Activated naive CD4-positive, alpha-beta T cell treated with anti-CD3 and anti-CD28 coated beads, Interleukin-2, amount 50 U/mL, for 24 hours (primary cell): ENCODE data around the gene RPRD1B.

Experiments
- H3K27ac Mint-ChIP-seq: one replicate; pipeline ENCODE4 v1.8.0; 2021; ENCODE audit warnings: mild to moderate bottlenecking, mixed read lengths
- H3K27me3 Mint-ChIP-seq: one replicate; pipeline ENCODE4 v1.8.0; 2021; ENCODE audit warnings: mixed read lengths
- H3K36me3 Mint-ChIP-seq: one replicate; pipeline ENCODE4 v1.8.0; 2021; ENCODE audit warnings: mixed read lengths
- H3K4me1 Mint-ChIP-seq: one replicate; pipeline ENCODE4 v1.8.0; 2021; ENCODE audit warnings: mixed read lengths
- H3K4me3 Mint-ChIP-seq: one replicate; pipeline ENCODE4 v1.8.0; 2021; ENCODE audit warnings: mild to moderate bottlenecking, mixed read lengths
- H3K9me3 Mint-ChIP-seq: one replicate; pipeline ENCODE4 v1.8.0; 2021; ENCODE audit warnings: mixed read lengths

Gene RPRD1B

DNA sequence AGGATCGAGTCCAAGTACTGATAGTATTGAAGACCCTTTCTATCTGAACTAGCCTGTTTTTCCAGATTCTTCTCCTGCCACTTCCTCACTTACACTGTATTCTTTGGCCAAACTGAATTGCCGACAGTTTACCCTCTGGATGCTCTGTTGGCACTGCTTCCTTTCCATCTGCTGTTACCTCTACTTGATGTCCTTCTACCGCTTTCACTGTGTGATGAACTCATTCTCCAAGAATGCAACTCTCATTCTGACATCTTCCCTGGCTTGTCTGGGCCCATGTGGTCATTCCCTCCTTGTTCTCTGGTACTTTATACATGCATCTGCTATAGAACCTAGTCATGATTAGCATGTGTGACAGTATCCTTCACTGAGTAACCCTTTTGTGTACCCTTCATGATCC lies 16.3 kb downstream of the RPRD1B start:
- Mint-ChIP-seq H3K27me3 (no peaks in the 10 kb centered on the region), H3K4me3 (no peak overlapping the region), H3K27ac (peak overlapping the region; percentile 90), H3K4me1 (peaks cover 63% of the 10 kb centered on the region), H3K36me3 (peaks cover 5% of the 10 kb centered on the region), H3K9me3 (no peaks in the 10 kb centered on the region)

- H3K27ac Mint-ChIP-seq, result peak overlapping the region; percentile 90
- no peaks in the 10 kb centered on the region for H3K27me3 Mint-ChIP-seq
- no peaks in the 10 kb centered on the region for H3K9me3 Mint-ChIP-seq
- peaks cover 5% of the 10 kb centered on the region for H3K36me3 Mint-ChIP-seq
- peak overlapping the region; percentile 30 for H3K4me3 Mint-ChIP-seq
- H3K4me1 Mint-ChIP-seq, result peaks cover 64% of the 10 kb centered on the region
These were observed 17.1 kb downstream of the RPRD1B start for GRCh38 chr20:38050686-38051085.

DNA sequence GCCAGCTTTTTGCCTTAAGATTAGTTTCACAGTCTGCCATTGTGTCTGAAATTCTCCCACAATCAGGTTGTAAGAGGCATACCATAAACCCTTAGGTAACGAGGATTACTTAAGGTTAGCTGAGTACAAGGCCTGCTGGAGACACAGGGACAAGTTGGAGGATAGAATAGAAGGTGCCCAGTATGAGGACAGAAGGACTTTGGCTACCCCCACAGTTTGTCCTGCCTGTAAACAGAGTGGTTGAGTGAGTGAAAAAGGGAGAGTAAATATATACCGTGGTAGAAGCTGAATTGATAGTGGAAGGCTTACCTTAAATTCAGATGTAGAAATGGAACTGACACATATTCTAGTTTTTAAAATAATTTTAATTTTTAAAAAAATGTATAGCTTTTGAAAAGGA lies 19.3 kb downstream of the RPRD1B start:
- H3K4me3 Mint-ChIP-seq, result no peak overlapping the region
- peaks cover 5% of the 10 kb centered on the region for H3K36me3 Mint-ChIP-seq
- peak overlapping the region; percentile 76 for H3K27ac Mint-ChIP-seq
- H3K9me3 Mint-ChIP-seq, result no peaks in the 10 kb centered on the region
- no peaks in the 10 kb centered on the region for H3K27me3 Mint-ChIP-seq
- peaks cover 57% of the 10 kb centered on the region for H3K4me1 Mint-ChIP-seq

DNA sequence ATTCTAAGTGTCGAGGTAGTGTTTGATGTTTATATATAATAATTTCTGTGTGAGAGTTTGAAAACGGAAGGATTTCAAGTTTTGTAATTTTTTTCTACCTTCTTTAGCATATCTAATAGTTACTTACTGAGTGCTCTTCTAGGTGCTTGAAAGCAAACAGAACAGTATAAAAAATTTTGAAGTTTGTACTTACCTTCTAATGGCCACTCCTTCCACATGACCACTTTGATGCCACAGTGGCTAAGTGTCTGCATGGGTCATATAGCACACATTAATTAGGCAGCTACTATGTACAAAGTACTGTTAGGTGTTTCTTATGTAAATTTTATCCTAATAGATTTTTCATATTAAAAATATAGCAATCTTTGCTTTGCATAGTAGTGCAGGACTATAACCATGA lies 21.1 kb downstream of the RPRD1B start:
- Mint-ChIP-seq H3K27me3 (no peaks in the 10 kb centered on the region), H3K36me3 (peaks cover 8% of the 10 kb centered on the region), H3K4me1 (peaks cover 54% of the 10 kb centered on the region), H3K4me3 (no peak overlapping the region), H3K27ac (no peak overlapping the region), H3K9me3 (no peaks in the 10 kb centered on the region)

GRCh38 chr20:38055294-38055693 lies 21.7 kb downstream of the RPRD1B start:
- peaks cover 8% of the 10 kb centered on the region for H3K36me3 Mint-ChIP-seq
- peak overlapping the region; percentile 86 for H3K27ac Mint-ChIP-seq
- H3K9me3 Mint-ChIP-seq, result no peaks in the 10 kb centered on the region
- no peaks in the 10 kb centered on the region for H3K27me3 Mint-ChIP-seq
- peaks cover 48% of the 10 kb centered on the region for H3K4me1 Mint-ChIP-seq
- H3K4me3 Mint-ChIP-seq, result no peak overlapping the region

GRCh38 chr20:38055848-38056247 lies 22.3 kb downstream of the RPRD1B start:
- Mint-ChIP-seq H3K36me3 (peaks cover 12% of the 10 kb centered on the region), H3K4me1 (peaks cover 42% of the 10 kb centered on the region), H3K9me3 (no peaks in the 10 kb centered on the region), H3K27ac (peak overlapping the region; percentile 86), H3K27me3 (no peaks in the 10 kb centered on the region), H3K4me3 (no peak overlapping the region)

DNA sequence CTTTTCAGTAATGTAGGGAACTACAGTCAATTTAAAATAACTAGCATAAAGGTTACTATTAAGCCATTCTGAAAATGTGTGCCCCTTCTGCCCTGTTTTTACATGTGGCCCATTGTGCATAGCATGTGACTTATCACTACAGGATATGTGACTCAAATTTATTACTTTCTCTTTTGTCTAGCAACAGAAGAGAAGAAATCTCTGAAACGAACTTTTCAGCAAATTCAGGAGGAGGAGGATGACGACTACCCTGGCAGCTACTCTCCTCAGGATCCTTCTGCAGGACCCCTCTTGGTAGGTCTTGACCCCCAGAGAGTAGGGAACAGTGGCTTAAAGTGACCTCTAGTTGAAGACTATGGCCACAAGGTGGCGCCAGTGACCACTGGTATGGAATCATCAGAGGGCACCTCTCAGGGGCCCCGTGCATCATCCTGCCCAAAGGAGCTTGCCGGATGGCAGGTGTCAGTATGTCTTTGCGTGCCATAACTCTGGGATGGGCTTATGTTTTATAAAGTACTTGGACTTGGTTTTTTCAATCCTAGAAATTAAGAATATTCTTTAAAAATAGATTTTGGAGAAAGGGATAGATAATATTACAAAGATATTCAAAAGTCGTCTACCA lies 23.9 kb downstream of the RPRD1B start:
- peaks cover 12% of the 10 kb centered on the region for H3K36me3 Mint-ChIP-seq
- no peak overlapping the region for H3K4me3 Mint-ChIP-seq
- peaks cover 30% of the 10 kb centered on the region for H3K4me1 Mint-ChIP-seq
- H3K27me3 Mint-ChIP-seq, result no peaks in the 10 kb centered on the region
- H3K27ac Mint-ChIP-seq, result peak overlapping the region; percentile 78
- H3K9me3 Mint-ChIP-seq, result no peaks in the 10 kb centered on the region

DNA sequence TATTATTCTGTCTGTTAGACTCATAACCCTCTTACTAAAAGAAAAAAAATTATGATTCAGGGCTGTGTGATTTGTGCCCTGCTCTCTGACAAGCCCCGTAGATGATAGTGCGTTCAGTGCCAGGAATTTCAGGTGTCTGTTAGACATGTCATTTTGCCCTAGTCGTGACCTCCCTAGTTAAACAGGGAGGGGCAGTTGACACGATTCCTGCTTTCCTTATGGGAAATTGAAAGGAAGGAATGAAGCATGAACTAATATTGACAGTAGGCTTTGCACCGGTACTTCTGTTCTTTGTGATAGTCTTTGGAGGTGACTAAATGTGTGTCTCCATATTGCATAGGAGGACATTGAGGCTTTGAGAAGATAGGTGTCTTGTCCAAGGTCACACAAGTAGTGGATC lies 26.3 kb downstream of the RPRD1B start:
- peaks cover 15% of the 10 kb centered on the region for H3K36me3 Mint-ChIP-seq
- no peaks in the 10 kb centered on the region for H3K9me3 Mint-ChIP-seq
- H3K4me3 Mint-ChIP-seq, result no peak overlapping the region
- no peak overlapping the region for H3K27ac Mint-ChIP-seq
- peaks cover 18% of the 10 kb centered on the region for H3K4me1 Mint-ChIP-seq
- H3K27me3 Mint-ChIP-seq, result no peaks in the 10 kb centered on the region

- Mint-ChIP-seq H3K27me3 (no peaks in the 10 kb centered on the region), H3K27ac (no peak overlapping the region), H3K9me3 (no peaks in the 10 kb centered on the region), H3K4me1 (peaks cover 13% of the 10 kb centered on the region), H3K4me3 (no peak overlapping the region), H3K36me3 (peaks cover 17% of the 10 kb centered on the region)
These were observed 27.0 kb downstream of the RPRD1B start for GRCh38 chr20:38060536-38060935.

DNA sequence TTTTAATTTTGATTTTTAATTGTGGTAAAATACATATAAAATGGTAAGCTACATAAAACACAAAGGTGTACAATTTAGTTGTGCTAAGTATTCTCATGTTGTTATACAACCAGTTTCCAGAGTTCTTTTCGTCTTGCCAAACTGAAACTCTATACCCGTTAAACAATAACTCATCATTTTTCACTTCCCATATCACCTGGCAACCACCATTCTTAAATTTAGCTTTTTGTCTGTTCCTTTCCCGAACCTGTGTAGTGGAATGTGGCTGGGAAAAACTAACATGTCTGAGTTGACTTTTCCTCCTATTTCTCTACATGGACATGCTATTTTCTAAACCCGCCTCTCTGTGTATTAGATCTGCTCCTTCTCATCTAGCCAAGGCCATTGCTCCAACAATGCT lies 27.6 kb downstream of the RPRD1B start:
- peaks cover 9% of the 10 kb centered on the region for H3K4me1 Mint-ChIP-seq
- H3K27me3 Mint-ChIP-seq, result no peaks in the 10 kb centered on the region
- no peak overlapping the region for H3K27ac Mint-ChIP-seq
- peaks cover 20% of the 10 kb centered on the region for H3K36me3 Mint-ChIP-seq
- H3K4me3 Mint-ChIP-seq, result no peak overlapping the region
- no peaks in the 10 kb centered on the region for H3K9me3 Mint-ChIP-seq

DNA sequence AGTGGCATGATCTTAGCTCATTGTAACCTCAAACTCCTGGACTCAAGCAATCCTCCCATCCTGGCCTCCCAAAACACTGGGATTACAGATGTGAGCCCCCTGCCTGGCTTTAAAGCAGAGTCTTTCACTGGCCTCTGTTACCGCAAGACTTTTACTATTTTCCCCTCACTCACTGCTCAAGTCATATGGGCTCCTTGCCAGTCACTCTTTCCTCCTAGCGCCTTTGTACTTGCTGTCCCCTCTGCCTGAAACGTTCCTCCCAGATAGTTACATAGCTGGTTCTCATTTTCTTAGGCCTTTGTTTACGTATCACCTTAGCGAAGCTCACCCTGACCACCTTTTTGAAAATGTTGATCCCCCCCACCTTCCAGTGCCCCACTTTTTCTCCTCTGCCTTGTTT lies 29.3 kb downstream of the RPRD1B start:
- Mint-ChIP-seq H3K4me3 (no peak overlapping the region), H3K27me3 (no peaks in the 10 kb centered on the region), H3K36me3 (peaks cover 27% of the 10 kb centered on the region), H3K9me3 (no peaks in the 10 kb centered on the region), H3K27ac (no peak overlapping the region), H3K4me1 (no peaks in the 10 kb centered on the region)

GRCh38 chr20:38063911-38064530 lies 30.5 kb downstream of the RPRD1B start:
- H3K27ac Mint-ChIP-seq, result no peak overlapping the region
- no peaks in the 10 kb centered on the region for H3K27me3 Mint-ChIP-seq
- H3K4me1 Mint-ChIP-seq, result no peaks in the 10 kb centered on the region
- H3K9me3 Mint-ChIP-seq, result no peaks in the 10 kb centered on the region
- H3K36me3 Mint-ChIP-seq, result peaks cover 31% of the 10 kb centered on the region
- H3K4me3 Mint-ChIP-seq, result no peak overlapping the region

DNA sequence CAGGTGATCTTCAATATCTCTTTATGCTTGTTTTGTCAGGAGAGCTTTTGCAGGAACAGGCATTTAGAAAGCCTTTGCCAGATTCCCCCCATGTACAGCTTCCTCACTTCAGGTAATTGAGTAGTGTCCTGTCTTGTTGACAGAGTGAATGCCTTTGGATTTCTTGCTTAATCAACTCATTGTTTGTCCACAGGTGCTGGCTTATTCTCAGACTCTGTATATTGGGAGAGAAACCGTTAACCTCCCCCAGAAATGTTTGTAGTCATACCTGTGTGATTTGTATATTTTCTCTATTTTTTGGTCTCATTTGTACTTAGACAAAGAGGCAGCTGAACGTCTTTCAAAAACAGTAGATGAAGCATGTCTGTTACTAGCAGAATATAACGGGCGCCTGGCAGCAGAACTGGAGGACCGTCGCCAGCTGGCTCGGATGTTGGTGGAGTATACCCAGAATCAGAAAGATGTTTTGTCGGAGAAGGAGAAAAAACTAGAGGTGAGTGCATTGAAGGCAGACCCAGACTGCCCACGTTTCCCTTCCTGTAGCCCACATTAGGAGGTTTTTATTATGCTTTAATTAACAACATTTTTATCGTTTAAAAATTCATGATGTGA lies 32.3 kb downstream of the RPRD1B start:
- no peak overlapping the region for H3K4me3 Mint-ChIP-seq
- no peaks in the 10 kb centered on the region for H3K27me3 Mint-ChIP-seq
- peaks cover 31% of the 10 kb centered on the region for H3K36me3 Mint-ChIP-seq
- H3K27ac Mint-ChIP-seq, result no peak overlapping the region
- H3K4me1 Mint-ChIP-seq, result no peaks in the 10 kb centered on the region
- H3K9me3 Mint-ChIP-seq, result no peaks in the 10 kb centered on the region

- Mint-ChIP-seq H3K9me3 (no peaks in the 10 kb centered on the region), H3K4me3 (no peak overlapping the region), H3K27me3 (no peaks in the 10 kb centered on the region), H3K36me3 (peaks cover 43% of the 10 kb centered on the region), H3K4me1 (peaks cover 6% of the 10 kb centered on the region), H3K27ac (no peak overlapping the region)
These were observed 33.6 kb downstream of the RPRD1B start for GRCh38 chr20:38066969-38067716.

- H3K27me3 Mint-ChIP-seq, result no peaks in the 10 kb centered on the region
- peaks cover 13% of the 10 kb centered on the region for H3K4me1 Mint-ChIP-seq
- H3K4me3 Mint-ChIP-seq, result no peak overlapping the region
- peaks cover 46% of the 10 kb centered on the region for H3K36me3 Mint-ChIP-seq
- no peak overlapping the region for H3K27ac Mint-ChIP-seq
- H3K9me3 Mint-ChIP-seq, result no peaks in the 10 kb centered on the region
These were observed 34.3 kb downstream of the RPRD1B start for GRCh38 chr20:38067717-38068365.
